Activated CD4-positive, alpha-beta T cell treated with anti-CD3 and anti-CD28 coated beads for 4 hours (primary cell): ENCODE measurements around the gene DNPH1.

Experiments
- DNase-seq, 2 donors: peaks; one replicate each; pipeline ENCODE4 v3.0.0-alpha.2; 2020

The DNPH1 gene

DNA sequence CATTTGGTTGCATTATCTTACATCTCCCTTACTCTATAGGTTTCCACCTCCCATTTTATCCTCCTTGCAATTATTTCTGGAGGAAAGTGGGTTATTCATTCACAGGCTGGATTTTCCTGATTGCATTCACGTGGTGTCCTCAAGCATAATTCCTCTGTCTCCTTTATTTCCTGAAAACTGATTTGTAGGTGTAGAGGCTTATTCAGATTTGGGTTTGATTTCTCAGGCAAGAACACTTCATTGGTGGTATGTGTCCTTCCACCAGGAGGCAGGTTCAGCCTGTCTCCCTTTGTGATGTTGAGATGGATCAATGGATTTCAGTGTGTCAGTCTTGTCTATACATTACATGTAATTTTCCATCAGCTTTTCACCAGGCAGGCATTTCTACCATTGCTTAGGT is 17.3 kb downstream of the DNPH1 start:
- DNase-seq = no peak

DNA sequence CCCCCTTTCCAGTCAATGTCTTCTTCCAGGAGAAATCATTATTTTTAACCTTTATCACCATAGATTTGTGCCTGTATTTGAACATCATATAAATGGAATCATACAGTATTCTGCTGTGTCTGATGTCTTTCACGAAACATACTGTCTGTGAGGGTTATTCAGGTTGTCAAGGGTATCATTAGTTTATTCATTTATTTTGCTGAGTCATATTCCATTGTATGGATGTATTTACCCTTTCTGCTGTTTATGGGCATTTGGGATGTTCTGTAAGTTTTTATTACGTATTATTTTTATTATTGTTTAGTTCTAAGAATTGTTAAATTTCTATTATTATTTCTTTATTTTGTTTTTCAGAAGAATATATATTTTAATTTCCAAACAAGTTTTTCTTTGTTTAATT is 22.0 kb downstream of the DNPH1 start:
- no peak for DNase-seq

DNA sequence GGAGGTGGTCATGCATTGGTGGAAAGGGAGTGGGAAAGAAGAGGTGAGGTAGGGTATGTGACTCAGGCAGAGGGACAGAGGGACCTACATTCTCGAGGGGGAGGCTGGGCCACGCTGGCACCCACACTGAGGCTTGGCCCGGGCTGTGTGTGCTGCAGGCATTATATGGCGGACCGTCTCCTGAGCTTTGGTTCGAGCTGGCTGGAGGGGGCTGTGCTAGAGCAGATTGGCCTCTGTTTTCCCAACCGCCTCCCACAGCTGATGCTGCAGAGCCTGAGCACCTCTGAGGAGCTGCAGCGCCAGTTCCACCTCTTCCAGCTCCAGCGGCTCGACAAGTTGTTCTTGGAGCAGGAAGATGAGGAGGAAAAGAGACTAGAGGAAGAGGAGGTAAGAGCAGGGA is 23.4 kb downstream of the DNPH1 start:
- DNase-seq = no peak

DNA sequence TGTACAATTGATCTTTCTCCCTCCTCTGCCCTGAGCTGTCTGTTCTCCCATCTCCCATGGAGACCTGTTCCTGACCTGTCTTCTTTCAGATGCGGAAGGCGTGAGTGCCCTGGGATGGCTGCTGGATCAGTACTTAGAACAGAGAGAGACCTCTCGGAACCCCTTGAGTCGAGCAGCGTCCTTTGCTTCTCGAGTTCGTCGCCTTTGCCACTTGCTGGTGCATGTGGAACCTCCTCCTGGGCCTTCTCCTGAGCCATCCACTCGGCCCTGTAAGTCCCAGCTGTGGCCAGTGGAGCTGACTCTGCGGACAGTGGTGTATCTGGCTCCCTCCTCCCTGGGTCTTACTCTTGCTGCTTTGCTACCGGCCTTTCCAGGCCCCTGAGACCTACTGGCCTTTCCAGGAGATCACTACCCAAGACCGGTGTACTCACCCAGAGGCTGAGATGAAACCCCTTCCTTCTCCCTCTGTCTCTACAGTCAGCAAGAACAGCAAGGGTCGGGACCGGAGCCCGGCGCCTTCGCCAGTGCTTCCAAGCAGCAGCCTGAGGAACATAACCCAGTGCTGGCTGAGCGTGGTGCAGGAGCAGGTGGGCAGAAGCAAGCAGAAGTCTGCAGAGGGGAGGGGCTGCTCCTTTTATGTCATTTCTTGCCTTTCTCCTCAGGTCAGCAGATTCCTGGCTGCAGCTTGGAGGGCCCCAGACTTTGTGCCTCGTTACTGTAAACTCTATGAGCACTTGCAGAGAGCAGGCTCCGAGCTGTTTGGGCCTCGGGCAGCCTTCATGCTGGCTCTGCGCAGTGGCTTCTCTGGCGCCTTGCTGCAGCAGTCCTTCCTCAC is 24.8 kb downstream of the DNPH1 start:
- no peak for DNase-seq

DNA sequence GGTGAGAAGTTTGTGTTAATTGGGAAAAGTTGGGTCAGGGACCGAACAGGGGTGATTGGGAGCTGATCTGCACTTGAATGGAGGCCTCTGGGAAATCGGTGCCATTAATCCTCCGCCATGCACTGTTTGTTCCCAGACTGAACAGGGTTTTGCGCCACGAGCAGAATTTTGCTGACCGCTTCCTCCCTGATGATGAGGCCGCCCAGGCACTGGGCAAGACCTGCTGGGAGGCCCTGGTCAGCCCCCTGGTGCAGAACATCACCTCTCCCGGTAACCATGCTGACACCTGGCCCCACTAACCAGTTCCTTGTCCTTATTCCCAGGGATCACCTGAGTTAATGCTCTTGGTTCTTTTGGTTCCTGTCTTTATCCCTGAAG is 25.6 kb downstream of the DNPH1 start:
- no peak for DNase-seq

DNA sequence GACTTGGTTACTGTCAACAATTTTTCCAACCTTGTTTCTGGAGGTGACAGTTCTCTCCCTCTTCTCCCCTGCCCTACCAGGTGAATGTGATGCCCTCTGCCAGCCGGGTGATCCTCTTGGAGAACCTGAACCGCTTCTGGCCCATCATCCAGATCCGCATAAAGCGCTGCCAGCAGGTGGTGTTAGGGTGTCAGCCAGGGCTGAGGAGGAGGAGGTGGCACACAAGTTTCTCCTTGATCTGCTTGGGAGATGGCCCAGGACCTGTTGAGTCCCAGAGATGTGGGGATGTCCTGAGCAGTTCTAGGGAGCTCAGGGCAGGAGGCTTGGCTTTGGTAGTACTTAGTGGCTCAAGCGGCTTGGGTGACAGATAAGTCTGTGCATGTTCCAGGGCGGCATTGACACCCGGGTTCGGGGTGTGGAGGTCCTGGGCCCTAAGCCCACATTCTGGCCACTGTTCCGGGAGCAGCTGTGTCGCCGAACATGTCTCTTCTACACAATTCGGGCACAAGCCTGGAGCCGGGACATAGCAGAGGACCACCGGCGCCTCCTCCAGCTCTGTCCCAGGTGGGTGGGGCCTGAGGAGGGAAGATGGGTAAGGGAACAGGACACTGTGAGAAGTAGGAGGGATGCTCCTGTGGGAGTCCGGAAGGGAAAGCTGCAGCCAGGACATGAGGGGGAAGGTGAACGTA is 26.1 kb downstream of the DNPH1 start:
- no peak for DNase-seq

DNA sequence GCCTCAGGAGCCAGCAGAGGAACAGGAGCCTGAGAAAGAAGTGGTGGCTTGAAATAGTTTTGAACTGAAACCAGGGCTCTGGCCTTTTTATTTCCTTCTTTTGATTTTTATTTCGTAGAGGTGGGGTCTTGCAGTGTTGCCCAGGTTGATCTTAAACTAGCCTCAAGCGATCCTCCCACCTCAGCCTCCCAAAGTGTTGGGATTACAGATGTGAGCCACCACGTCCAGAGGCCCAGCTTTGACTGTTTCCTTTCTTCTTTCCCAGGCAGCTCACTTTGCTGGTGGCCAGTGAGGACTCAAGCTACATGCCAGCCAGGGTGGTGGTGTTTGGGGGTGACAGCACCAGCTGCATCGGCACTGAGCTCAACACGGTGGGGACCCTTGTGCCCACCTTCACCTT is 26.8 kb downstream of the DNPH1 start:
- no peak for DNase-seq

DNA sequence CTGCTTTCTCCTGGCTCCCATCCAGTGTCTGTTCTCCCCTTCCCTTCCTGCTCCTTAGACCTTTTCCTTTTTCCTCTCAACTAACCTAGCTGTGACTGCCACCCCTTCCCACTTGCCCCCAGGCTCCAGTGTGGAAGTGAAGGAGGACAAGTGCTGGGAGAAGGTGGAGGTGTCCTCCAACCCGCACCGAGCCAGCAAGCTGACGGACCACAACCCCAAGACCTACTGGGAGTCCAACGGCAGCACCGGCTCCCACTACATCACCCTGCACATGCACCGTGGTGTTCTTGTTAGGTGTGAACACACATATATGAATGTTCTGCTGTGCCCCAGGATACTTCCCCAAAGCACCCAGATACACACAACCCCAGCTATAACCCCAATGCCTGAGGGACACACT is 28.7 kb downstream of the DNPH1 start:
- no peak for DNase-seq

DNA sequence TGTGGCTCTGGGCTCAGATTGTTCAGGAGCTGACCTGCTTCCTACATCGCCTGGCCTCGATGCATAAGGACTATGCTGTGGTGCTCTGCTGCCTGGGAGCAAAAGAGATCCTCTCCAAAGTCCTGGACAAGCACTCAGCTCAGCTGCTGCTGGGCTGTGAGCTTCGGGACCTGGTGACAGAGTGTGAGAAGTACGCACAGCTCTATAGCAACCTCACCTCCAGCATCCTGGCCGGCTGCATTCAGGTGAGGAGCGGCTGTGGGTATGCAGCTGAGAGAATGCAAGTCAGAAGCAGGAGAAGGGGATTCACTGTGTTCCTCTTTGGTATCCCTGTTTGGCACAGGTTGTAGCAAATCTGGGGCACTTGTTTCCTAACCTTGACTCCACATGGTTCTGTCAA is 29.4 kb downstream of the DNPH1 start:
- no peak for DNase-seq

DNA sequence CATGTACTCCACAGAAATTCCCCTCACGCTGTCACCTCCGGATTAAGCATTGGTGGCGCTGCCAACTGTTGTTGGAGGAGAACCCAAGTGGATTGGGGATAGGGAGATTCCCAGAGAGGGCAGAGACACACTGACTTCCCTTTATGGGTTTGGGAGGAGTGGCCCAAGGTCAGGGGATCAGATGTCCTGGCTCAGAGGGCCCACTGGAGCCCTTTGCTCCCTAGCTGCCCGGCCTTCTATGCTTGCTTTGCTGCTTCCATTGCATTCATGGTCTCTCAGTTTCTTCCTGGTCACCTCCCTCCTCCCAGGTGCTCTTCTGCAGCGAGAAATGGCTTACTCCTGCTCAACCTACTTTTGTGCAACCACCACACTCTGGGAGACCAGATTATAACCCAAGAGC is 32.9 kb downstream of the DNPH1 start:
- DNase-seq = no peak

DNA sequence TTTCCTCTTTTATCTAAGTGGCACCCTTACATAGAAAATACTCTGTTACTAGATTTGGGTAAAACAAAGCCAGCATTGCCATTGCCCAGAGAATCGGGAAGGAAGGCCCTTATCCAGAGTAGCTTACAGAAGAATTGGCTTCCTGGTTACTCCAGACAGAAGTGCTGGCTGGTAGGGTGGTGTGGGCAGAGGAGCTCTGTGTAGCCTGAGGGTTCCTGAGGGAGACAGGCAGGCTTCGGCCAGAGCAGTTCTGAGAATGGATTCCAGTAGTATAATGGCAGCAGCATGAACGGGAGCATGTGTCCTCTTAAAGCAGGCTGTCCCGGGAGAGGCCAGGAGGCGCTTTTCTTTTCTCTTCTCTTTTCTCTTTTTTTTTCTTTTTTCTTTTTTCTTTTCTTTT is 35.4 kb downstream of the DNPH1 start:
- DNase-seq = no peak

DNA sequence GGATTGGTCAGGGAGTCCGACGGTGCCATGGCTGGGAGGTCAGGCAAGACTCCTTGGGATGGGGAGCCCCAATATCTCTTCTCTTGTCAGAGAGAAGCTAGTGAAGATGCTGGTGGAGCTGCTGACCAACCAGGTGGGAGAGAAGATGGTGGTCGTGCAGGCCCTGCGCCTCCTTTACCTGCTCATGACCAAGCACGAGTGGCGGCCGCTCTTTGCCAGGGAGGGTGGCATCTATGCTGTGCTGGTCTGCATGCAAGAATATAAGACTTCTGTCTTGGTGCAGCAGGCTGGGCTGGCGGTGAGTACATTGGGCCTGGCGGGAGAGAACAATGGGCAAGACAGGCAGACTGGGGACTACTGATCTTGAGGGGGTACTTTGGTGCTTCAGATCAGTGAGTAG is 36.4 kb downstream of the DNPH1 start:
- no peak for DNase-seq

DNA sequence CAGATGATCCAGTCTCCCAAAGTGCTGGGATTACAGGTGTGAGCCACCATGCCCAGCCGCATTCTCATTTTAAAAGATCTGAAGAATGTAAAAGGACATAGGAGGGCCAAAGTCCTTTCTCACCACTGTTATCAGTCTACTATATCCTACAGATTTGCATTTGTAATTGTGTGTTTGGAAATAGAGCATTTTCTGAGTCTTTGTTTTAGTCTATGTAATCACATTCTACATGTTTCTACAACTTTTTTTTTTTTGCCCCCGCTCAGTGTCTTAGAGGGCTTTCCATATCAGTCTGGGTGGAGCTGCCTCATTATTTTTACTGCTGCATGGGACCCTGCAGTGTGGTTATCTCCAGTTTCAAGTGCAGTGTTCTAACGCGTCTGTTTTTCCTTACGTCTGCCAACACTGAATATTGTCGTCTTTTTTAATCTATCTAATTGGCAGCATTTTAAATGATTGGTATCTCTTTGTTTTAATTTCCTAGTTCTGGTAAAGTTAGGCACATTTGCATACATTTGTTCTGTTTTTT is 39.4 kb downstream of the DNPH1 start:
- no peak for DNase-seq

DNA sequence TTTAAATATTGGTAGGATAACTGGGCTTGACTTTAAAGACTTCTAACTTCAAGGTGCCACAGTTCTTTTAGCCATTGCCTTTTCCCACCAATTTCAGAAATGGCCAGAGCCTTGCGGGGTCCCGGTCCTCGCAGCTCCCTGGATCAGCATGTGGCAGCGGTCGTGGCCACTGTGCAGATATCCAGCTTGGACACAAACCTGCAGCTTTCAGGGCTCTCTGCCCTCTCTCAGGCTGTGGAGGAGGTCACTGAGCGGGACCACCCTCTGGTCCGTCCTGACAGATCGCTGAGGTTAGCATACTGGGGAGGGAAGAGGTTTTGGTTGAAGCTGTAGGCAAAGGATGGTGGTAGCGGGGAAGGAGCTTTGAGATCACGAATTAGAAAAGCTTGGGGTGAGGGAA is 40.9 kb downstream of the DNPH1 start:
- DNase-seq = no peak

DNA sequence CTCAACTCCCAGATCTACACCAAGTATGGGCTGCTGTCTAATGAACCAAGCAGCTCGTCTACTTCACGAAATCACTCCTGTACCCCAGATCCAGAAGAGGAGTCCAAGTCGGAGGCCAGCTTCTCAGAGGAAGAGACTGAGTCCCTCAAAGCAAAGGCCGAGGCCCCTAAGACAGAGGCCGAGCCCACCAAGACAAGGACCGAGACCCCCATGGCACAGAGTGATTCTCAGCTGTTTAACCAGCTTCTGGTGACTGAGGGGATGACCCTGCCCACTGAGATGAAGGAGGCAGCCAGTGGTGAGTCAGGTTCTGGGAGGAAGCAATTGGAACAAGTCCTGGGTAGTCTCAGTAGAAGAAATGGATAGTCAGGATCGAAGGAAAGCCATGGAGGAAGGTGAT is 41.5 kb downstream of the DNPH1 start:
- DNase-seq = no peak

DNA sequence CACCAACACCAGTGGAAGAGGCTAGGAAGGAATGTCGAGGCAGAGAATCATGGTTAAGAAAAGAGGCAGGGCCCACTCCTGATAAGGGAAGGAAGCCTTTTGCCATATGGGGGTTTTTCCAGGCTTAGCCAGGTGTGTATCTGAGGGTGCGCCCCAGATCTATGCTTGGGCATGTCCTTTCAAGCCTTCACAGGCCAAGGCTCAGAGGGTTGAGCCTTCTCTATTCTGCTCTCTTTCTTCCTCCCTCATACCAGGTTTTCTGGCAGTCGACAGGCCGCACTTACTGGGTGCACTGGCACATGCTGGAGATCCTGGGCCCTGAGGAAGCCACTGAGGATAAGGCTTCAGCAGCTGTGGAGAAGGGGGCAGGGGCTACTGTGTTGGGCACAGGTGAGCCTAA is 42.6 kb downstream of the DNPH1 start:
- no peak for DNase-seq

DNA sequence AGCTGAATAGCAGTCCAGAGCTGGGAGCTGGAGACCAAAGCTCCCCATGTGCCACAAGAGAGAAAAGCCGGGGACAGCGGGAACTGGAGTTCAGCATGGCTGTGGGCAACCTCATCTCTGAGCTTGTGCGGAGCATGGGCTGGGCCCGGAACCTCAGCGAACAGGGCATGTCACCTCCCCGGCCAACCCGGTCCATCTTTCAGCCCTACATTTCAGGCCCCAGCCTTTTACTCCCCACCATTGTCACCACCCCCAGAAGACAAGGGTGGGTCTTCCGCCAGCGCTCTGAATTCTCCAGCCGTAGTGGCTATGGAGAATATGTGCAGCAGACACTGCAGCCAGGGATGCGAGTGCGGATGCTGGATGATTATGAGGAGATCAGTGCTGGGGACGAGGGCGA is 43.3 kb downstream of the DNPH1 start:
- no peak for DNase-seq

DNA sequence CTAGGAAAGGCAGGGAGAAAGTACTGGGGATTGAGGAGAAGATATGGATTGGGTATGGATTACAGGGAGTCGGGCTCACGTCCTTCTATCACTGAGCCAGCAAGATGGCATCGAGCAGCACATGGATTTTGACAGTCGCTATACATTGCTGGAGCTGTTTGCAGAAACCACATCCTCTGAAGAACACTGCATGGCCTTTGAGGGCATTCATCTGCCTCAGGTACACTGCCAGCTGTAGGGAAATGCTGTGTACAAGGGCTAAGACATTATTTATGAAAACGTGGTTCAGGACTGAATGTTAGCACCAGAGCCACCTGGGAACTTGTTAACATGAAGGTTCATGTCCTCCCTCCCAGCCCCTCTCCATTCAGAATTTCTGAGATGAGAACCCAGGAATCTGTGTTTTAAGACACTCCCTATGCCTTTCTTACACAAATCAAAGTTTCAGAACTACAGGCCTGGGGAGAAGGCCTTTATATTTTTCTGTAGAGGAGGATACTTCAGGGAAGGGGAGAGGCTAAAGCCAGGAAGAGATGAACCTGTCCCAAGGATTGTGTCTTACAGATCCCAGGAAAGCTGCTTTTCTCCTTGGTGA is 43.8 kb downstream of the DNPH1 start:
- no peak for DNase-seq

DNA sequence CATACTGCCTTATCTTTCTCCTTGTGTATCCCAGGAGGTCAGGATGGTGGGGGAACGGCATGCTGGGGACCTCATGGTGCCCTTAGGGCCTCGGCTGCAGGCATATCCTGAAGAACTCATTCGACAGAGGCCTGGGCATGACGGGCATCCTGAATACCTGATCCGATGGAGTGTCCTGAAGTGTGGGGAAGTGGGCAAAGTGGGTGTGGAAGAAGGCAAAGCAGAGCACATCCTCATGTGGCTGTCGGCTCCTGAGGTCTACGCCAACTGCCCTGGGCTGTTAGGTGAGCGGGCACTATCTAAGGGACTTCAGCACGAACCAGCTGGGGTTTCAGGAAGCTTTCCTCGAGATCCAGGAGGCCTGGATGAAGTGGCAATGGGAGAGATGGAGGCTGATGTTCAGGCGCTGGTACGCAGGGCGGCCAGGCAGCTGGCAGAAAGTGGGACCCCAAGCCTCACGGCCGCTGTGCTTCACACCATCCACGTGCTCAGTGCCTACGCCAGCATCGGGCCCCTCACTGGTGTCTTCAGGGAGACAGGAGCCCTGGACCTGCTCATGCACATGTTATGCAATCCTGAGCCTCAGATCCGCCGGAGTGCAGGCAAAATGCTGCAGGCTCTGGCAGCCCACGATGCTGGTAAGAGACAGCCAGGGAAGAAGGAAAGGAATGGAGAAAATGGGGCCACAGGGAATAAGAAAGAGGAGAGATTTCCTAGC is 44.9 kb downstream of the DNPH1 start:
- DNase-seq = no peak

DNA sequence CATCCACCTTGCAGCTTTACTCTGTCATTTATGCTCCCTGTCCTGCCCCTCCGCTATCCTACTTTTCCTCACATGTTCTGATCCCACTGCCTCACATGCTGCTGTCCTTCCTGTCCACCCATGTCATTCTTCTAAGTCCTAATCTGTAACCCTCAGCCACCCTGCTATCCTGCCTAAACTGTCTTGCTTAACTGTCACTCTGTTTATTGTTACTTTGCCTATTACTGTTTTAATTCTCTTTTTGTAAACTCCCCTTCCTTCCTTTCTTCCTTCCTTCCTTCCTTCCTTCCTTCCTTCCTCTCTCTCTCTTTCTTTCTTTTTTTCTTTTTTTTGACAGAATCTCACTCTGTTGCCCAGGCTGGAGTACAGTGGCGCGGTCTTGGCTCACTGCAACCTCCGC is 45.8 kb downstream of the DNPH1 start:
- no peak for DNase-seq

DNA sequence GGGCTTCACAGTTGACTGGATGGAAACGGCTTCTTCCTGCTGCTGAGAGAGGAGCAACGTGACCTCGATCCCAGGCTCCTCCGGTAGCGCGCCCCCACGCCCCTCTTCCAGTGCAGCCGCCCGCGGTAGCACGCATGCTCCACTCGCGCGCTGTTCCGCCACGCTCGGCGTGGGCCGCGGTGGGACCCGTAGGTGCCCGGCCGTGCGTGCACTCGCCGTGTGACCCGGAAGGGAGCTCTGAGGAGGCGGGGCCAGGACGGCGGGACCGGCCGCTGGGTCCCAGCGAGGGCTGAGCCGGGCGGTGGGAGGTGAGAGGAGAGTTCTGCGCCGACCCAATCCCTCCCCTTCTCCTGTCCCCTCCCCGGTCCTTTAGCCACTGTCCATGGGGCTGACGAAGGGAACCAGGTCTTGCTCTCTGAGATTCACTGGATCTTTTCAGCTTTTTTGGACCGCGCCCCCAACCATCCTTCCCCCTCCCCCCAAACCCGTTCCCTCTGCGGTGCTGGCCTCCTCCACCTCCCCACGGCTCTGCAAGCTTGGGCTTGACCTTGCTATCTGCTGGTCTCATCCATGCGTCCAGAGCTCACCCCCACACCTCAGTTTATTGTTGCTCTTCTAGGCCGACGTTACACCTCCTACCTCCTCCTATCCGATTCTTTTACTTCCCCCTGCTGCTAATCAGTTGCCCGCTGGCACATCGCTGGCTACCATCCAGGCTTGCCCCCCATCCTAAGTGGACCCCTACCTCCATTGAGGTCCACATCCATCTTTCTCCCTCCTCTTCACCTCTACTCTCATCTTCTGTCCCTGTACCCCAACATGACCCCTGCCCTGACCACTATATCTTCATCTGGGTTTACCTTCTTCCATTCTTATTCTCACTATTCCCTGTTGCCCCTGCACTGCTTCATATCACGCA is 47.1 kb downstream of the DNPH1 start, which contains the start of gene CUL9:
Gene CUL9 (plus strand): TSS at position 255 of the 919 bp plus-strand sequence. CDS start 2,115 bp downstream, outside the sequence.
- peak; percentile 73 to 75 for DNase-seq

DNA sequence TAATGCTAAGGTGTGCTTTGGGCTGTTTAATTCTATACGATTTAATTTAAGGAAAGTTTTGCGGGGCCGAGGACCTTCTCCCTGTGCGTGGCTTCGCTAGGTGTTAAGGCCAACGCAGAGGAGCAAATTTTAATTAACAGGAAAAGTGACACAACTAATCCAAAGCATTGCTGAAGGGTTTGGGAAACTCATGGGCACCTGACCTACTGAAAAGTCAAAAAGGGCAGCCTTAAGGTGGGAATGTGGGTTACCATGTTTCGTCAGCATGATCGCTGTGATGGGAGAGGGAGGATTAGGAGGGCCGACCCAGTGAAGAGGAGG is 47.7 kb downstream of the DNPH1 start:
- DNase-seq = no peak
